Mesodermal cell (in vitro differentiated cells): ENCODE data around the gene UTS2R.

Experiments
- H3K27ac ChIP-seq: 2 replicates; pipeline ENCODE4 v1.7.0; 2013; ENCODE audit warnings: mild to moderate bottlenecking, low read depth, low read length, moderate library complexity; ENCODE audit not compliant: severe bottlenecking
- H3K36me3 ChIP-seq: 2 replicates; pipeline ENCODE4 v1.7.1; 2013; ENCODE audit warnings: mild to moderate bottlenecking, low read length, moderate library complexity; ENCODE audit not compliant: control insufficient read depth, insufficient read depth
- H3K4me1 ChIP-seq: one replicate; pipeline ENCODE4 v1.7.1; 2013; ENCODE audit warnings: mild to moderate bottlenecking, low read length; ENCODE audit not compliant: insufficient read depth, control insufficient read depth, poor library complexity, severe bottlenecking
- H3K4me3 ChIP-seq: 2 replicates; pipeline ENCODE4 v1.7.0; 2013; ENCODE audit warnings: low read length, control low read depth, mild to moderate bottlenecking; ENCODE audit not compliant: insufficient read depth, poor library complexity, severe bottlenecking; ENCODE audit errors: extremely low read depth
- H3K9me3 ChIP-seq: 2 replicates; pipeline ENCODE4 v1.7.1; 2013; ENCODE audit warnings: mild to moderate bottlenecking, low read length, moderate library complexity; ENCODE audit not compliant: control insufficient read depth
- WGBS, 2 experiments: methylation state at CpG; one replicate each; pipeline ENCODE4 v1.1.5; 2013; ENCODE audit warnings: missing lambda C conversion rate in 2 of 2; ENCODE audit not compliant: insufficient coverage in 2 of 2; 5-methylcytosine and 5-hydroxymethylcytosine counted together

The UTS2R gene

DNA sequence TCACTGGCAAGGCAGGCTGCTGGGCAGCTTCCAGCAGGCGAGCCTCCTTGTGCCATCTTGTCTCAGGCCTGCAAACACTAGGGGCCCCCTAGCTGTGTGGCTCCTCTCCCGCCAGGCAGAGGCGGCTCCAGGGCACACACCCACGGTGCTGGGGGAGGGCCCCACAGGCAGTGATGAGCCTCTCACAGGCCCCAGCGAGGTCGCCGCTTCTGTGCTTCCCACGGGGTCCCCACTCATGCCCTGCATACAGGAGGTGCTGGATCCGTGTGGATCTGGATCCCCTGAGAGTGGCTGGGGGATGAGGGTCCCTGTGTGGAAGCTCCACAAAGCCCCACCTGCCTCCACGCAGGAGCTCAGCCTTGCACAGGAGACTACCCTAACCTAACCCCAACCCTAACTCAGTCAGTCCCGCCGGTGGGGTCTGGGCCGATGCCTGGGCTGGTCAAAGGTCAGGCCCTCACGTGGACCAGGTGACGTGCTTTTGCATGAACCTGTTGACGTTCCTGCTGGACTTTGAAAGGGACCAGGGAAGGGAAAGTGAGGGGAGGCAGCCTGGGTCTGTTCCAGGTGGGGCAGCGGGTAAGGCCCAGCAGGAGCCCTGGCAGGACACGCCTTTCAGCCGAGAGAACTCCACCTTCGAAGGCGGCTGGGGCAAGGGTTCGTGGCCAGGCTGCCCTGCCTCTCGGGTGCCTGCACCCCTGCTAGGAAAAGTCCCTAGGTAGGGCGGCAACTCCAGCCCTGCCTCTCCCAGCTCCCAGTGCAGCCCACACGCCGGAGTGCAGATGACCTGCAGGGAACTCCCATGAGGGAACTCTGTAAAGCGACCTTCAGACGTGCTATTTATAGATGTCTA, 43.2 kb upstream of the UTS2R start:
- no peak overlapping the region for H3K4me3 ChIP-seq
- no peaks in the 10 kb centered on the region for H3K36me3 ChIP-seq
- H3K9me3 ChIP-seq, result no peaks in the 10 kb centered on the region
- WGBS, 2 experiments, result 69 to 78% methylated on average over 19 to 23 of the region's 28 CpGs
- no peaks in the 10 kb centered on the region for H3K4me1 ChIP-seq
- no peak overlapping the region for H3K27ac ChIP-seq

DNA sequence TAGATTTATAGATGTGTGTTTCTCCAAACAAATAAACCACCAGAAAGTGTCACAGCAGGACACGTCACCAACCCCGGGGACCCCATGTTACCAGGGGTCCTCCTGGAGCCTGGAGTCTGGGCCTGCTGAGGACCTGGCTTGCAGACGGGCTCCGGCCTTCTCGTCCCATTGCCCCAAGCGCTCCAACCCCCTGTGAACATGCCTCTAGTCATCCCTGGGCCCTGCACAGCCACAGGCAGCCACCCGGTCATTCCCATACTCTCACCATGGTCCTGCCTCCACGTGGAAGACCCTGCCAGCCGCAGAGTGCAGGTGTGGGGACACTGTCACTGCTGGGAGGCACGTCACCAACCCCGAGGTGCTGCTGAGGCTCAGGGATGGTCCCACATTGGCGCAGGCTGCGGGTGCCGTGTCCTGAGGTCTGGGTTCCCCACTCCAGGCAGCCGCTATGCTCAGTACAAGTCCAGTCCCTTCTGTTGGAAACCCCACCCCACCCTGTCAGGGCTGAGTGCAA, 42.5 kb upstream of the UTS2R start:
- H3K9me3 ChIP-seq, result no peaks in the 10 kb centered on the region
- H3K4me3 ChIP-seq, result no peak overlapping the region
- no peaks in the 10 kb centered on the region for H3K36me3 ChIP-seq
- WGBS, 2 experiments, result 85 to 87% methylated on average over 12 to 15 of the region's 15 CpGs
- H3K4me1 ChIP-seq, result no peaks in the 10 kb centered on the region
- H3K27ac ChIP-seq, result no peak overlapping the region

- Histone ChIP-seq H3K4me3 (no peak overlapping the region), H3K4me1 (peaks cover under 1% of the 10 kb centered on the region), H3K36me3 (no peaks in the 10 kb centered on the region), H3K27ac (no peak overlapping the region), H3K9me3 (no peaks in the 10 kb centered on the region)
- WGBS, 2 experiments, result 91% methylated on average over 10 to 19 of the region's 19 CpGs
Observed at GRCh38 chr17:82329683-82330321, 41.8 kb upstream of the UTS2R start.

- Histone ChIP-seq H3K4me1 (peaks cover 3% of the 10 kb centered on the region), H3K9me3 (no peaks in the 10 kb centered on the region), H3K27ac (no peak overlapping the region), H3K36me3 (no peaks in the 10 kb centered on the region), H3K4me3 (no peak overlapping the region)
- WGBS, 2 experiments, result 80% methylated on average over 22 to 24 of the region's 28 CpGs
Observed at GRCh38 chr17:82330322-82331239, 41.0 kb upstream of the UTS2R start.

DNA sequence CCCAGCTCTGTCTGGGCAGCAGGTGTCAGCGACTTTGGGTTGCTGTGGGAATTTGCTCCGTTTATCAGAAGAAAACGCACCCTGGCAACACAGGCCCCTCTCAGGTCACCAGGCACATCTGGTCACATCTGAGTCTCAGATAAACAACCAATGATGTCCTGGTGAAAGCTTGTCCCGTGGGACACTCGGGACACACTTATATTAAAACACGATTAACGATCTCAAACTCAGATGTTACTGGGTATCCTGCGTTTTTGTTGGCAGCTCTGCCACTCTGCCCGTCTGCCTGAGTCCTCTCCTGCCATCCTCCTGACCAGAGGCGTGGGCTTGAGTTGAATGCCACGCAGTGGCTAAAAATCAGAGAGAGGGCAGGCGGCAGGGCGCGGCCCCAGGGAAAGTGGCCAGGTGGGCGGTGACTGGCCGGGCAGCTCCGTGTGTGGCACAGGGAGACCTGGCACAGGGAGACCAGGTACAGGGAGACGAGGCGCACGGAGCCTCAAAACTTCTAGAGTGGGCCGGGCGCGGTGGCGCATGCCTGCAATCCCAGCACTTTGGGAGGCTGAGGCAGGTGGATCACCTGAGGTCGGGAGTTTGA, 40.1 kb upstream of the UTS2R start:
- Histone ChIP-seq H3K9me3 (no peaks in the 10 kb centered on the region), H3K36me3 (no peaks in the 10 kb centered on the region), H3K4me1 (peaks cover 5% of the 10 kb centered on the region), H3K4me3 (no peak overlapping the region), H3K27ac (no peak overlapping the region)
- 92 to 93% methylated on average over 24 to 25 of the region's 25 CpGs for WGBS, 2 experiments

DNA sequence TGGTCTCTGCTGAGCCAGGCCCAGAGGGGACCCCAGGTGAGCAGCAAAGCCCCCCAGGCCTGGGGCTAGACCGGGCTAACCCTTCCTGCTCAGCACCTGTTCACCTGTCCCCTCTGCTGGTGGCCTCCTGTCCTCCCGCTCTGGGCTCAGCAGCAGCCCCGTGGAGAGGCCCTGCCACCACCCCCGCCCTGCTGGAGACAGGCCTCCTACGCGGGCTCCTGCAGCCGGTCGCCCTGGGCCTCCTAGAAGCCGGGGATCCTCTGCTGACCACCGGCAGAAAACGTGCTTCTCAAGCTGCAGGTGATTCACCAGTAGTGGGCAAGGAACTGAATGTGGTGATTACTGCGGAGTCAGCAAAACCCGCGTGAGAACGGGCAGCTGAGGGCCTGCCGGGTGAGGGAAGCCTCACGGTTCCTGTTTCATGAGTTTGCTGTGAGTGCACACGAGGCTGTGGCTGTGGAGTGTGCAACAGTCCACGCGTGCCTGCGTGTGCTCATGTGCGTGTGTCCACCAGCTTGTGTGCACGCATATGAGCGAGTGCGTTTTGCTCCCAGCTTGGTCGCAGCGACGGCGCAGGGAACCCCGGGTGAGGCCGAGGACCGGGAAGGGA, 38.8 kb upstream of the UTS2R start:
- 22 to 27% methylated on average over 12 to 32 of the region's 32 CpGs for WGBS, 2 experiments
- Histone ChIP-seq H3K9me3 (no peaks in the 10 kb centered on the region), H3K4me1 (peaks cover 9% of the 10 kb centered on the region), H3K36me3 (no peaks in the 10 kb centered on the region), H3K27ac (no peak overlapping the region), H3K4me3 (no peak overlapping the region)

DNA sequence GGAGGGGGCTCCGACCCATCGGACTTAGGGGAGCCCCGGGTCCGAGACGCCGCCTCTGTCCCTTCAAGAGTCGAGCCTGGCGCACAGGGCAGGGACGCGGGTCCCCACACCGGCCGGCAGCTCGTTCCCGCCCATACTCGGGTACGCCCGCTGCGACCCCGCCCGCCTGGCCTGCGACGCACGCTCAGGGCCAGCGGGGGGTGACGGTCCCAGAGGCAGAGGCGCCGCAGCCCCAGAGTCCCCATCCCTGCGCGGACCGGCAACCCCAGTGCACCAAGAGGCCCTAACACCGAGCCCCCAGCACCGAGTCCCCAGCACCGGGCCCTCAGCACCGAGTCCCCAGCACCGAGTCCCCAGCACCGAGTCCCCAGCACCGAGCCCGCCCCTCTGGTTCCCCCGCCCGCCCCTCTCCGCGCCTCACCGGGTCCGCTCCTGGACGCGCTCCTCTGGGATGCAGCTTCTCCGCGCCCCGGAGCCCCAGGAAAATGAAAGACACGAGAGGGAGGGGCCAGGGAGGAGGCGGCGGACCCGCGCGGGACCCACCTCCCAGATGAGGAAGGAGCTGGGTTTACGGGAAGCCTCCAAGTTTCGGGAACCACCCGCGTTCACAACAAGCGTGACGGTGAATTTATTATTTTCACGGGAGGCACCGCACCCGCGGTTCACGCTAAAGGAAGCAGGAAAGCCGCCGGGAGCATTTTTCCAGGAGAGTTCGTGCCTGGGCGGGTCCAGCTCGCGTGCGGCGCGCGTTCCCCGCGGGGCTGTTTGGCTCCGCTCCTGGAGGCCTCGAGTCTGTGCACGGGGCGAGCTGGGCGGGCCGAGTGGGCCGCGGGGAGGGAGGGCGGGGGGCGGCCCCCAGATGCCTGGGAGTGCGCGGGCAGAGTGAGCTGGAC, 38.0 kb upstream of the UTS2R start, which contains the start of gene SECTM1:
TSS of gene SECTM1 (minus strand) at position 488 of the 893 bp plus-strand sequence. CDS start 6,526 bp downstream, outside the sequence.
- 8 to 16% methylated on average over 36 to 67 of the region's 90 CpGs for WGBS, 2 experiments
- H3K4me1 ChIP-seq, result peaks cover 9% of the 10 kb centered on the region
- H3K36me3 ChIP-seq, result no peaks in the 10 kb centered on the region
- H3K4me3 ChIP-seq, result no peak within 1 kb of the TSS
- H3K9me3 ChIP-seq, result no peaks in the 10 kb centered on the region
- H3K27ac ChIP-seq, result no peak within 1 kb of the TSS

DNA sequence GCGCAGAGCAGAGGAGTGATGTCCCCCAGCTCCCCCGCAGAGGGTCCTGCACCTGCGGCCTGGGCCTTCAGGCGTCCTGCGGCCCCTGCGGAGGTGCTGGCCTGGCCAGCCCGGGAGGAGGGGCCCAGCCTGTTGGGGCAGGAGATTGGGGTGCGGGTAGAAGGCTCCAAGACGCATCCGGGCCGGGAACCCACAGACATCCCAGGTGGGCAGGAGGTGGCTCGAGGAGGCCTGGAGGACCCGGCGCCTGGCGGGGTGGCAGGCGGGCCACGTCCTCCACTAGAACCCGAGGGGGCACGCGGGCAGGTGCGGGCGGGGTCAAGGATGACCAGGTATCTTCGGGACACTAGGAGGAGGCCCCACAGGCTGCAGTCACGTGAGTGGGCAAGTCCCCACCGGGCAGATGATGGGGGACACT, 37.4 kb upstream of the UTS2R start:
- peaks cover 9% of the 10 kb centered on the region for H3K4me1 ChIP-seq
- no peaks in the 10 kb centered on the region for H3K36me3 ChIP-seq
- WGBS, 2 experiments, result 73 to 81% methylated on average over 21 to 25 of the region's 25 CpGs
- H3K4me3 ChIP-seq, result no peak overlapping the region
- no peaks in the 10 kb centered on the region for H3K9me3 ChIP-seq
- no peak overlapping the region for H3K27ac ChIP-seq

- H3K36me3 ChIP-seq, result no peaks in the 10 kb centered on the region
- H3K4me3 ChIP-seq, result no peak overlapping the region
- H3K27ac ChIP-seq, result no peak overlapping the region
- H3K9me3 ChIP-seq, result no peaks in the 10 kb centered on the region
- H3K4me1 ChIP-seq, result peaks cover 13% of the 10 kb centered on the region
- 60 to 70% methylated on average over 10 to 12 of the region's 16 CpGs for WGBS, 2 experiments
Observed at GRCh38 chr17:82334622-82335394, 36.8 kb upstream of the UTS2R start.
